HepG2 (cell line): ENCODE data around the gene LRRC45. TPM values are rescaled to one million over a fixed set of nuclear protein-coding genes. Genes with fewer than 3 reads are reported as not detected.

Experiments
- CBFB ChIP-seq: sonication (generic); formaldehyde crosslinking; IDR thresholded peaks from 2 replicates; pipeline ENCODE4 v1.4.0; 2020; ENCODE audit warnings: missing genetic modification reagents
- CC2D1A ChIP-seq: sonication (generic); formaldehyde crosslinking; IDR thresholded peaks from 2 replicates; pipeline ENCODE4 v1.8.1; 2023; ENCODE audit warnings: mild to moderate bottlenecking, missing genetic modification reagents
- CCAR2 ChIP-seq: fragments of 200-400 bp; formaldehyde crosslinking; optimal IDR thresholded peaks from 2 replicates; pipeline ENCODE3; 2018; ENCODE audit warnings: low read depth, mild to moderate bottlenecking, low read length, moderate library complexity
- CHCHD3 ChIP-seq: sonication (generic); formaldehyde crosslinking; IDR thresholded peaks from 2 replicates; pipeline ENCODE4 v1.8.0; 2022; ENCODE audit warnings: mild to moderate bottlenecking, missing genetic modification reagents, moderate library complexity
- DNMT1 ChIP-seq: sonication (generic); formaldehyde crosslinking; IDR thresholded peaks from 2 replicates; pipeline ENCODE4 v1.5.1; 2020; ENCODE audit warnings: mild to moderate bottlenecking, missing genetic modification reagents
- GFI1 ChIP-seq: sonication (generic); formaldehyde crosslinking; IDR thresholded peaks from 2 replicates; pipeline ENCODE4 v1.5.0; 2020; ENCODE audit warnings: missing genetic modification reagents, mild to moderate bottlenecking, borderline replicate concordance
- IKZF1 ChIP-seq: fragments of 450-650 bp; IDR thresholded peaks from 2 replicates; pipeline ENCODE4 v1.7.1; 2016
- JDP2 ChIP-seq: sonication (generic); formaldehyde crosslinking; IDR thresholded peaks from 2 replicates; pipeline ENCODE4 v1.8.1; 2022; ENCODE audit warnings: missing genetic modification reagents, borderline replicate concordance
- MLLT10 ChIP-seq: sonication (generic); formaldehyde crosslinking; IDR thresholded peaks from 2 replicates; pipeline ENCODE4 v1.4.0; 2020; ENCODE audit warnings: missing genetic modification reagents
- NCOA5 ChIP-seq: sonication (generic); formaldehyde crosslinking; IDR thresholded peaks from 2 replicates; pipeline ENCODE4 v1.4.0; 2020; ENCODE audit warnings: missing genetic modification reagents
- SKI ChIP-seq: fragments of 450-650 bp; IDR thresholded peaks from one replicate; pipeline ENCODE4 v1.6.1; 2018; ENCODE audit warnings: mild to moderate bottlenecking; ENCODE audit not compliant: partially characterized antibody
- ZNF101 ChIP-seq: sonication (generic); formaldehyde crosslinking; IDR thresholded peaks from 2 replicates; pipeline ENCODE4 v1.4.0; 2020; ENCODE audit warnings: mild to moderate bottlenecking, low read depth, missing genetic modification reagents, borderline replicate concordance
- ZNF460 ChIP-seq: sonication (generic); formaldehyde crosslinking; IDR thresholded peaks from 2 replicates; pipeline ENCODE4 v1.5.1; 2020; ENCODE audit warnings: missing genetic modification reagents, mild to moderate bottlenecking, borderline replicate concordance
- ZNF75D ChIP-seq: sonication (generic); formaldehyde crosslinking; IDR thresholded peaks from 2 replicates; pipeline ENCODE4 v1.8.1; 2023; ENCODE audit warnings: missing genetic modification reagents, mild to moderate bottlenecking, borderline replicate concordance
- ZSCAN21 ChIP-seq: sonication (generic); formaldehyde crosslinking; IDR thresholded peaks from 2 replicates; pipeline ENCODE4 v1.8.0; 2022; ENCODE audit warnings: mild to moderate bottlenecking, missing genetic modification reagents, moderate library complexity, borderline replicate concordance
- polyA plus RNA-seq, 8 experiments: library from polyadenylated mRNA; depleted of rRNA in 3 of 8; stranded (reverse) in 7 of 8; unstranded in 1 of 8; fragments of >200 nt; fragmentation: Illumina TruSeq in 4 of 8; extraction: Trizol in 4 of 8; gene quantifications; 2 replicates each; pipeline versions ENCODE4 v1.2.1 to v1.2.3, GENCODE V29; 2011 to 2016; ENCODE audit warnings: low read depth in 4 of 8, missing spikeins in 1 of 8, mixed read lengths in 1 of 8; ENCODE audit not compliant: insufficient read depth in 1 of 8
- total RNA-seq, 5 experiments: library from RNA; depleted of rRNA; stranded (reverse); fragments of >200 nt; fragmentation: Illumina TruSeq; extraction: Trizol; gene quantifications; 2 replicates each; pipeline ENCODE4 v1.2.3, GENCODE V29; 2016; ENCODE audit warnings: low read depth in 1 of 5
- TF ChIP-seq, protein P1 (sequence below): sonication (generic); formaldehyde crosslinking; IDR thresholded peaks from 2 replicates; pipeline ENCODE4 v1.9.0; 2021; ENCODE audit warnings: missing genetic modification reagents, borderline replicate concordance
- TF ChIP-seq, protein P2 (sequence below): sonication (generic); formaldehyde crosslinking; IDR thresholded peaks from 2 replicates; pipeline ENCODE4 v1.5.0; 2020; ENCODE audit warnings: missing genetic modification reagents
- TF ChIP-seq, protein P3 (sequence below): sonication (generic); formaldehyde crosslinking; IDR thresholded peaks from 2 replicates; pipeline ENCODE4 v1.4.0; 2020; ENCODE audit warnings: missing genetic modification reagents, mild to moderate bottlenecking, borderline replicate concordance
- TF ChIP-seq, protein P4 (sequence below): IDR thresholded peaks from 2 replicates; pipeline ENCODE4 v1.6.1; 2012; ENCODE audit warnings: low read length, improper control_type of control experiment

The LRRC45 gene
- total and polyA plus RNA-seq, 2 of the 13 experiments (the other 11 are each of a cell fraction or from before 2014, with no cell fraction given), result 11.6 to 48.1 TPM

DNA sequence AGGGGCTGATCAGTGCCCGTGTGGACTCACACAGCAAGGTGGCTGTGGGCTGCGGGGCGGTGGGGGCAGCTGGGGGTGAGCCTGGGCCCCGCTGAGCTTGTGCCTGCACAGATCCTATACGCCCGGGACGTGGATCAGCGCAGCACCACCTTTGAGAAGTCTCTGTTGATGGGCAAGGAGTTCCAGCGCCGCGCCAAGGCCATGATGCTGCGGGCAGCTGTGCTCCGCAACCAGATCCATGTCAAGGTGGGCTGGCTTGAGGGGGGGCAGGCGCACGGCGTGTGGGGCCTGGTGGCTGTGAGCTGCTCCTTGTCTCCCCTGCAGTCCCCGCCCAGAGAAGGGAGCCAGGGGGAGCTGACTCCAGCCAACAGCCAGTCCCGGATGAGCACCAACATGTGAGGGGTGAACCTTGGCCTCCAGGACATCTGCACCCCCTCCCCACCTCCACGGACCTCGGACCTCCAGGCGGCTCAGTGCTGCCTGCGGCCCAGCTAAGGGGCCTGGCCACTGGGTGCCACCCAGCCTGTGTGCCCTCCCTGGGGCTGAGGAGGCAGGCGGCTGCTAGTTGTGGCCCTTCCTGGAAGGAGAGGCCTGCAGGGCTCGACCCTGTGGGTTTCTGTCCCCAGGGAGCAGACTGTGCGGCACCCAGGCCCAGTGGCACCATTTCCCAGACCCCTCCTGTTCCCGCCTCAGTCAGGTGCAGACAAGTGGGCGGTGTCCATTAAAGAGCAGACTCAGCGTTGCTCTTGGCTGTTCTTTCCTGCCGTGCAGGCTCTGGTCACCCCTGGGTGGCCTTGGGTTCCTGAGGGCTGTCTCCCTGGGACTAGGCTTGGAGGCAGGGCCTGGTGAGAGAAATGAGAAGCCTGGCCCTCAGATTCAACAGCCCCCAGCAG is 33.9 kb downstream of the LRRC45 start (continued):
- TF ChIP-seq JDP2 (CRISPR knock-in tag), result no peak
- no peak for TF ChIP-seq CC2D1A (CRISPR knock-in tag)
- TF ChIP-seq, protein P1, sequence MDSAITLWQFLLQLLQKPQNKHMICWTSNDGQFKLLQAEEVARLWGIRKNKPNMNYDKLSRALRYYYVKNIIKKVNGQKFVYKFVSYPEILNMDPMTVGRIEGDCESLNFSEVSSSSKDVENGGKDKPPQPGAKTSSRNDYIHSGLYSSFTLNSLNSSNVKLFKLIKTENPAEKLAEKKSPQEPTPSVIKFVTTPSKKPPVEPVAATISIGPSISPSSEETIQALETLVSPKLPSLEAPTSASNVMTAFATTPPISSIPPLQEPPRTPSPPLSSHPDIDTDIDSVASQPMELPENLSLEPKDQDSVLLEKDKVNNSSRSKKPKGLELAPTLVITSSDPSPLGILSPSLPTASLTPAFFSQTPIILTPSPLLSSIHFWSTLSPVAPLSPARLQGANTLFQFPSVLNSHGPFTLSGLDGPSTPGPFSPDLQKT, result no peak
- peak; percentile 36; the same call in 1 of the 2 replicates for TF ChIP-seq GFI1
- TF ChIP-seq, protein P2, sequence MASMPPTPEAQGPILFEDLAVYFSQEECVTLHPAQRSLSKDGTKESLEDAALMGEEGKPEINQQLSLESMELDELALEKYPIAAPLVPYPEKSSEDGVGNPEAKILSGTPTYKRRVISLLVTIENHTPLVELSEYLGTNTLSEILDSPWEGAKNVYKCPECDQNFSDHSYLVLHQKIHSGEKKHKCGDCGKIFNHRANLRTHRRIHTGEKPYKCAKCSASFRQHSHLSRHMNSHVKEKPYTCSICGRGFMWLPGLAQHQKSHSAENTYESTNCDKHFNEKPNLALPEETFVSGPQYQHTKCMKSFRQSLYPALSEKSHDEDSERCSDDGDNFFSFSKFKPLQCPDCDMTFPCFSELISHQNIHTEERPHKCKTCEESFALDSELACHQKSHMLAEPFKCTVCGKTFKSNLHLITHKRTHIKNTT (CRISPR knock-in tag), result no peak
- TF ChIP-seq ZNF460 (CRISPR knock-in tag), result no peak; the same call in 1 of the 2 replicates
- TF ChIP-seq NCOA5 (CRISPR knock-in tag), result no peak
- TF ChIP-seq ZNF75D (CRISPR knock-in tag), result no peak
- TF ChIP-seq, protein P3, sequence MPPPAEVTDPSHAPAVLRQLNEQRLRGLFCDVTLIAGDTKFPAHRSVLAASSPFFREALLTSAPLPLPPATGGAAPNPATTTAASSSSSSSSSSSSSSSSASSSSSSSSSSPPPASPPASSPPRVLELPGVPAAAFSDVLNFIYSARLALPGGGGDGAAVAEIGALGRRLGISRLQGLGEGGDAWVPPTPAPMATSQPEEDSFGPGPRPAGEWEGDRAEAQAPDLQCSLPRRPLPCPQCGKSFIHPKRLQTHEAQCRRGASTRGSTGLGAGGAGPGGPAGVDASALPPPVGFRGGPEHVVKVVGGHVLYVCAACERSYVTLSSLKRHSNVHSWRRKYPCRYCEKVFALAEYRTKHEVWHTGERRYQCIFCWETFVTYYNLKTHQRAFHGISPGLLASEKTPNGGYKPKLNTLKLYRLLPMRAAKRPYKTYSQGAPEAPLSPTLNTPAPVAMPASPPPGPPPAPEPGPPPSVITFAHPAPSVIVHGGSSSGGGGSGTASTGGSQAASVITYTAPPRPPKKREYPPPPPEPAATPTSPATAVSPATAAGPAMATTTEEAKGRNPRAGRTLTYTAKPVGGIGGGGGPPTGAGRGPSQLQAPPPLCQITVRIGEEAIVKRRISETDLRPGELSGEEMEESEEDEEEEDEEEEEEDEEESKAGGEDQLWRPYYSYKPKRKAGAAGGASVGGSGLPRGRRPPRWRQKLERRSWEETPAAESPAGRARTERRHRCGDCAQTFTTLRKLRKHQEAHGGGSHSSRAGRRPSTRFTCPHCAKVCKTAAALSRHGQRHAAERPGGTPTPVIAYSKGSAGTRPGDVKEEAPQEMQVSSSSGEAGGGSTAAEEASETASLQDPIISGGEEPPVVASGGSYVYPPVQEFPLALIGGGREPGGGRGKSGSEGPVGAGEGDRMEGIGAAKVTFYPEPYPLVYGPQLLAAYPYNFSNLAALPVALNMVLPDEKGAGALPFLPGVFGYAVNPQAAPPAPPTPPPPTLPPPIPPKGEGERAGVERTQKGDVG (CRISPR knock-in tag), result peak; percentile 91
- 0 out of 2 replicates have a peak, but pooled peaks have one; percentile 33 for TF ChIP-seq CBFB (CRISPR knock-in tag)
- 0 out of 2 replicates have a peak, but pooled peaks have one; percentile 7 for TF ChIP-seq ZSCAN21
- TF ChIP-seq MLLT10 (CRISPR knock-in tag), result no peak
- TF ChIP-seq CHCHD3 (CRISPR knock-in tag), result no peak
- no peak; the same call in 1 of the 2 replicates for TF ChIP-seq ZNF101
- TF ChIP-seq IKZF1, result no peak
- TF ChIP-seq SKI, result peak; percentile 6
- TF ChIP-seq CCAR2, result no peak
- TF ChIP-seq, protein P4, sequence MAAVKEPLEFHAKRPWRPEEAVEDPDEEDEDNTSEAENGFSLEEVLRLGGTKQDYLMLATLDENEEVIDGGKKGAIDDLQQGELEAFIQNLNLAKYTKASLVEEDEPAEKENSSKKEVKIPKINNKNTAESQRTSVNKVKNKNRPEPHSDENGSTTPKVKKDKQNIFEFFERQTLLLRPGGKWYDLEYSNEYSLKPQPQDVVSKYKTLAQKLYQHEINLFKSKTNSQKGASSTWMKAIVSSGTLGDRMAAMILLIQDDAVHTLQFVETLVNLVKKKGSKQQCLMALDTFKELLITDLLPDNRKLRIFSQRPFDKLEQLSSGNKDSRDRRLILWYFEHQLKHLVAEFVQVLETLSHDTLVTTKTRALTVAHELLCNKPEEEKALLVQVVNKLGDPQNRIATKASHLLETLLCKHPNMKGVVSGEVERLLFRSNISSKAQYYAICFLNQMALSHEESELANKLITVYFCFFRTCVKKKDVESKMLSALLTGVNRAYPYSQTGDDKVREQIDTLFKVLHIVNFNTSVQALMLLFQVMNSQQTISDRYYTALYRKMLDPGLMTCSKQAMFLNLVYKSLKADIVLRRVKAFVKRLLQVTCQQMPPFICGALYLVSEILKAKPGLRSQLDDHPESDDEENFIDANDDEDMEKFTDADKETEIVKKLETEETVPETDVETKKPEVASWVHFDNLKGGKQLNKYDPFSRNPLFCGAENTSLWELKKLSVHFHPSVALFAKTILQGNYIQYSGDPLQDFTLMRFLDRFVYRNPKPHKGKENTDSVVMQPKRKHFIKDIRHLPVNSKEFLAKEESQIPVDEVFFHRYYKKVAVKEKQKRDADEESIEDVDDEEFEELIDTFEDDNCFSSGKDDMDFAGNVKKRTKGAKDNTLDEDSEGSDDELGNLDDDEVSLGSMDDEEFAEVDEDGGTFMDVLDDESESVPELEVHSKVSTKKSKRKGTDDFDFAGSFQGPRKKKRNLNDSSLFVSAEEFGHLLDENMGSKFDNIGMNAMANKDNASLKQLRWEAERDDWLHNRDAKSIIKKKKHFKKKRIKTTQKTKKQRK, result no peak
- no peak for TF ChIP-seq DNMT1 (CRISPR knock-in tag)
